ENCODE data around the gene FNDC8.
"Not testable (repeated sequence)": the region's sequence is repeated elsewhere in the genome, so short reads cannot be mapped to it uniquely, and the experiment has no call there.

The FNDC8 gene

GRCh38 chr17:35172321-35172720 is 50.9 kb downstream of the FNDC8 start:
- DNase-seq: not testable (repeated sequence)

GRCh38 chr17:35174835-35175334 is 53.5 kb downstream of the FNDC8 start:
- DNase-seq: no peak

GRCh38 chr17:35175638-35176415 is 54.4 kb downstream of the FNDC8 start:
- no peak for DNase-seq

GRCh38 chr17:35176897-35177296 is 55.5 kb downstream of the FNDC8 start:
- DNase-seq: no peak

- not testable (repeated sequence) for DNase-seq
Observed at GRCh38 chr17:35179379-35179778, 58.0 kb downstream of the FNDC8 start.
